IMR-90 (cell line): ENCODE data around the gene PLCL1. TPM values are rescaled to one million over a fixed set of nuclear protein-coding genes. Genes with fewer than 3 reads are reported as not detected.

Experiments used
- ATAC-seq: fragments of 200-7000 bp; cut with Tn5 transposase; 2 replicates; pipeline ENCODE4 v1.9.1; 2020; ENCODE audit warnings: low read depth, mild to moderate bottlenecking, moderate library complexity
- BruUV-seq: library from RNA; stranded (reverse); fragments of 400-500 nt; replicated peaks from 2 replicates; lab custom pipeline; 2021; lab: Mats Ljungman, UMichigan
- CTCF ChIA-PET: fragments of 300-600 bp; formaldehyde crosslinking; extraction: SDS; loops from one replicate; lab custom pipeline; 2021; ENCODE audit warnings: antibody characterized with exemption; lab: Yijun Ruan, JAX
- POLR2A ChIA-PET: fragments of 300-600 bp; sonication (Branson Sonifier 250); formaldehyde crosslinking; loops from one replicate; lab custom pipeline; 2022; ENCODE audit warnings: antibody characterized with exemption; ENCODE audit not compliant: unreplicated experiment; lab: Charles Lee
- DNase-seq: peaks from one replicate; pipeline ENCODE4 v3.0.0; 2013
- H2AFZ ChIP-seq: replicated peaks from 2 replicates; pipeline ENCODE3; 2013; ENCODE audit warnings: low read length, mild to moderate bottlenecking; ENCODE audit not compliant: poor library complexity
- H2AK5ac ChIP-seq: 2 replicates; pipeline ENCODE4 v1.6.1; 2013; ENCODE audit warnings: low read depth, low read length, inconsistent platforms
- H2AK9ac ChIP-seq: replicated peaks from 2 replicates; pipeline ENCODE3; 2013; ENCODE audit warnings: mild to moderate bottlenecking, low read depth, low read length, moderate library complexity; ENCODE audit not compliant: poor library complexity
- H2BK120ac ChIP-seq: 2 replicates; pipeline ENCODE4 v1.6.1; 2013; ENCODE audit warnings: low read depth, low read length, inconsistent platforms
- H2BK15ac ChIP-seq: 3 replicates; pipeline ENCODE4 v1.6.1; 2013; ENCODE audit warnings: low read depth, low read length, inconsistent platforms
- H2BK20ac ChIP-seq: 2 replicates; pipeline ENCODE4 v1.6.1; 2013; ENCODE audit warnings: low read depth, mild to moderate bottlenecking, inconsistent platforms, low read length, moderate library complexity
- H2BK5ac ChIP-seq: 2 replicates; pipeline ENCODE4 v1.6.1; 2013; ENCODE audit warnings: mild to moderate bottlenecking, low read depth, low read length, inconsistent platforms; ENCODE audit not compliant: poor library complexity, severe bottlenecking
- H3K14ac ChIP-seq: replicated peaks from 2 replicates; pipeline ENCODE4 v1.6.1; 2013; ENCODE audit warnings: low read depth, low read length, inconsistent platforms
- H3K18ac ChIP-seq: 2 replicates; pipeline ENCODE4 v1.6.1; 2013; ENCODE audit warnings: low read depth, low read length, control low read depth
- H3K23ac ChIP-seq: 2 replicates; pipeline ENCODE4 v1.6.1; 2013; ENCODE audit warnings: low read depth, low read length, inconsistent platforms
- H3K27ac ChIP-seq: 2 replicates; pipeline ENCODE4 v1.5.1; 2013; ENCODE audit warnings: mild to moderate bottlenecking, control low read depth, low read length; ENCODE audit not compliant: insufficient read depth
- H3K27me3 ChIP-seq: 2 replicates; pipeline ENCODE4 v1.6.1; 2013; ENCODE audit warnings: low read length; ENCODE audit not compliant: control insufficient read depth, insufficient read depth
- H3K36me3 ChIP-seq: 2 replicates; pipeline ENCODE4 v1.6.1; 2013; ENCODE audit warnings: low read length, mixed read lengths; ENCODE audit not compliant: control insufficient read depth, insufficient read depth
- H3K4ac ChIP-seq: 2 replicates; pipeline ENCODE4 v1.6.1; 2013; ENCODE audit warnings: low read depth, low read length, inconsistent platforms
- H3K4me1 ChIP-seq: 2 replicates; pipeline ENCODE4 v1.6.1; 2013; ENCODE audit warnings: low read length, mixed read lengths; ENCODE audit not compliant: control insufficient read depth, insufficient read depth
- H3K4me2 ChIP-seq: 2 replicates; pipeline ENCODE4 v1.6.1; 2013; ENCODE audit warnings: low read depth, mild to moderate bottlenecking, control low read depth, low read length, moderate library complexity
- H3K4me3 ChIP-seq: 2 replicates; pipeline ENCODE4 v1.5.1; 2013; ENCODE audit warnings: low read depth, mild to moderate bottlenecking, control low read depth, low read length, moderate library complexity; ENCODE audit not compliant: insufficient read depth
- H3K56ac ChIP-seq: 2 replicates; pipeline ENCODE4 v1.6.1; 2013; ENCODE audit warnings: low read length, inconsistent platforms; ENCODE audit not compliant: insufficient read depth; ENCODE audit errors: extremely low read depth
- H3K79me1 ChIP-seq, 2 experiments: 2 replicates each; pipeline ENCODE4 v1.6.1; 2013; ENCODE audit warnings: low read length in 2 of 2, inconsistent platforms in 1 of 2, low read depth in 1 of 2
- H3K9ac ChIP-seq: 2 replicates; pipeline ENCODE4 v1.6.1; 2013; ENCODE audit warnings: low read depth, low read length, control low read depth
- H3K9me1 ChIP-seq: 2 replicates; pipeline ENCODE4 v1.6.1; 2013; ENCODE audit warnings: low read length, inconsistent platforms; ENCODE audit not compliant: insufficient read depth
- H3K9me3 ChIP-seq: 2 replicates; pipeline ENCODE4 v1.6.1; 2013; ENCODE audit warnings: low read length; ENCODE audit not compliant: control insufficient read depth, insufficient read depth
- H4K20me1 ChIP-seq: 2 replicates; pipeline ENCODE4 v1.6.1; 2013; ENCODE audit warnings: low read length, inconsistent platforms; ENCODE audit not compliant: insufficient read depth
- H4K5ac ChIP-seq: 2 replicates; pipeline ENCODE4 v1.6.1; 2013; ENCODE audit warnings: mild to moderate bottlenecking, low read depth, low read length, control low read depth
- H4K8ac ChIP-seq, 2 experiments: 2 replicates each; pipeline ENCODE4 v1.6.1; 2013; ENCODE audit warnings: low read depth in 2 of 2, low read length in 2 of 2, control low read depth in 1 of 2, inconsistent platforms in 1 of 2
- H4K91ac ChIP-seq: 2 replicates; pipeline ENCODE4 v1.6.1; 2013; ENCODE audit warnings: low read depth, low read length, inconsistent platforms; ENCODE audit not compliant: insufficient read depth
- BHLHE40 ChIP-seq: fragments of 150-350 bp; IDR thresholded peaks from 2 replicates; pipeline ENCODE4 v1.6.1; 2016; ENCODE audit warnings: mild to moderate bottlenecking, low read depth, low read length
- CHD1 ChIP-seq: IDR thresholded peaks from 2 replicates; pipeline ENCODE4 v1.6.1; 2012; ENCODE audit warnings: low read depth, low read length, improper control_type of control experiment
- ELK1 ChIP-seq: fragments of 150-350 bp; IDR thresholded peaks from 2 replicates; pipeline ENCODE4 v1.6.1; 2016; ENCODE audit warnings: low read depth, mild to moderate bottlenecking, low read length, moderate library complexity, borderline replicate concordance
- FOS ChIP-seq: fragments of 150-350 bp; IDR thresholded peaks from 2 replicates; pipeline ENCODE4 v1.6.1; 2016; ENCODE audit warnings: low read depth, low read length
- MAZ ChIP-seq: IDR thresholded peaks from 2 replicates; pipeline ENCODE4 v1.6.1; 2012; ENCODE audit warnings: low read depth, mild to moderate bottlenecking, low read length, improper control_type of control experiment, moderate library complexity, borderline replicate concordance
- MXI1 ChIP-seq: IDR thresholded peaks from 2 replicates; pipeline ENCODE4 v1.6.1; 2012; ENCODE audit warnings: low read depth, mild to moderate bottlenecking, low read length, moderate library complexity, borderline replicate concordance
- NFE2L2 ChIP-seq: fragments of 150-350 bp; IDR thresholded peaks from 2 replicates; pipeline ENCODE4 v1.6.1; 2016; ENCODE audit warnings: low read depth, mild to moderate bottlenecking, low read length
- POLR2A ChIP-seq: IDR thresholded peaks from 2 replicates; pipeline ENCODE4 v1.6.1; 2012; ENCODE audit warnings: mild to moderate bottlenecking, low read depth, low read length
- RCOR1 ChIP-seq: IDR thresholded peaks from 2 replicates; pipeline ENCODE4 v1.6.1; 2012; ENCODE audit warnings: mild to moderate bottlenecking, low read length, improper control_type of control experiment; ENCODE audit not compliant: insufficient replicate concordance
- USF2 ChIP-seq: fragments of 150-350 bp; IDR thresholded peaks from 2 replicates; pipeline ENCODE4 v1.6.1; 2017; ENCODE audit warnings: mild to moderate bottlenecking, antibody characterized with exemption, low read length, low read depth
- WGBS, 2 experiments: methylation state at CpG; one replicate each; pipeline versions ENCODE4 v1.1.5 to v1.1.7; 2013; ENCODE audit warnings: missing lambda C conversion rate in 2 of 2; ENCODE audit not compliant: insufficient read length in 1 of 2; ENCODE audit errors: extremely low coverage in 2 of 2; 5-methylcytosine and 5-hydroxymethylcytosine counted together
- dilution Hi-C: fragments of 300-500 bp; cut with HindIII; formaldehyde crosslinking; loops from one replicate; pipeline ENCODE4 v1.14.3; 2018; ENCODE audit warnings: low sequenced_read_pairs; ENCODE audit not compliant: unreplicated experiment
- in situ Hi-C: fragments of 300-500 bp; cut with MboI; formaldehyde crosslinking; loops from 3 replicates; pipeline ENCODE4 v1.14.3; 2019; ENCODE audit warnings: low sequenced_read_pairs, inconsistent platforms, mixed read lengths
- intact Hi-C: fragments of 100-400 bp; cut with micrococcal nuclease; formaldehyde crosslinking; loops from 2 replicates; pipeline ENCODE4 v1.10.0; 2022
- polyA plus RNA-seq, 3 experiments: library from polyadenylated mRNA; depleted of rRNA; stranded (reverse); fragments of >200 nt; gene quantifications; 2 replicates each; pipeline ENCODE4 v1.2.3, GENCODE V29; 2012; ENCODE audit warnings: low replicate concordance in 1 of 3
- total RNA-seq: library from RNA; depleted of rRNA; stranded (reverse); fragments of >200 nt; gene quantifications from 2 replicates; pipeline ENCODE4 v1.2.3, GENCODE V29; 2012

Gene PLCL1
- total and polyA plus RNA-seq, 2 of the 4 experiments (the other 2 are of a cell fraction) = 0.14 to 0.18 TPM

GRCh38 chr2:198175271-198175670 is 370.9 kb downstream of the PLCL1 start:
- H4K5ac ChIP-seq = no peak overlapping the region
- H3K9me3 ChIP-seq = no peaks in the 10 kb centered on the region
- no peak for TF ChIP-seq USF2
- TF ChIP-seq MAZ = no peak
- TF ChIP-seq RCOR1 = no peak
- no peak for TF ChIP-seq POLR2A
- TF ChIP-seq MXI1 = no peak
- no peak for TF ChIP-seq NFE2L2
- no peak for TF ChIP-seq CHD1
- TF ChIP-seq ELK1 = no peak
- TF ChIP-seq BHLHE40 = no peak
- TF ChIP-seq FOS = no peak
- ATAC-seq (no peak), DNase-seq (no peak)
- H4K8ac ChIP-seq = no peak overlapping the region
- no peak overlapping the region for H3K4ac ChIP-seq
- no TSS peak for BruUV-seq
- ChIA-PET POLR2A (no interaction called here), CTCF (no interaction called here)
- no peak overlapping the region for H4K91ac ChIP-seq
- no peak overlapping the region for H3K9ac ChIP-seq
- intact Hi-C loops (no loop called here), dilution Hi-C loops (no loop called here), in situ Hi-C loops (no loop called here)
- no peak overlapping the region for H2AFZ ChIP-seq
- no peak overlapping the region for H3K14ac ChIP-seq
- H2AK9ac ChIP-seq = no peak overlapping the region
- H3K4me2 ChIP-seq = no peak overlapping the region
- no peaks in the 10 kb centered on the region for H3K79me1 ChIP-seq
- no peak overlapping the region for H2BK5ac ChIP-seq
- no peak overlapping the region for H2AK5ac ChIP-seq
- no peak overlapping the region for H2BK20ac ChIP-seq
- H3K36me3 ChIP-seq = no peaks in the 10 kb centered on the region
- H3K4me1 ChIP-seq = no peaks in the 10 kb centered on the region
- no peaks in the 10 kb centered on the region for H3K9me1 ChIP-seq
- no peak overlapping the region for H3K4me3 ChIP-seq
- H3K56ac ChIP-seq = no peak overlapping the region
- H2BK120ac ChIP-seq = no peak overlapping the region
- no peak overlapping the region for H2BK15ac ChIP-seq
- WGBS, 2 experiments = no CpG with 5 or more reads among the region's 3 CpGs
- no peak overlapping the region for H3K27ac ChIP-seq
- no peak overlapping the region for H3K23ac ChIP-seq
- H3K27me3 ChIP-seq = no peaks in the 10 kb centered on the region
- no peaks in the 10 kb centered on the region for H4K20me1 ChIP-seq
- no peak overlapping the region for H3K18ac ChIP-seq
